CD4-positive, alpha-beta T cell treated with Interleukin-10 for 1 hour (primary cell): ENCODE data around the gene OSBPL5.

Experiments used
- DNase-seq: peaks from one replicate; pipeline ENCODE4 v3.0.0-alpha.2; 2020

The OSBPL5 gene

DNA sequence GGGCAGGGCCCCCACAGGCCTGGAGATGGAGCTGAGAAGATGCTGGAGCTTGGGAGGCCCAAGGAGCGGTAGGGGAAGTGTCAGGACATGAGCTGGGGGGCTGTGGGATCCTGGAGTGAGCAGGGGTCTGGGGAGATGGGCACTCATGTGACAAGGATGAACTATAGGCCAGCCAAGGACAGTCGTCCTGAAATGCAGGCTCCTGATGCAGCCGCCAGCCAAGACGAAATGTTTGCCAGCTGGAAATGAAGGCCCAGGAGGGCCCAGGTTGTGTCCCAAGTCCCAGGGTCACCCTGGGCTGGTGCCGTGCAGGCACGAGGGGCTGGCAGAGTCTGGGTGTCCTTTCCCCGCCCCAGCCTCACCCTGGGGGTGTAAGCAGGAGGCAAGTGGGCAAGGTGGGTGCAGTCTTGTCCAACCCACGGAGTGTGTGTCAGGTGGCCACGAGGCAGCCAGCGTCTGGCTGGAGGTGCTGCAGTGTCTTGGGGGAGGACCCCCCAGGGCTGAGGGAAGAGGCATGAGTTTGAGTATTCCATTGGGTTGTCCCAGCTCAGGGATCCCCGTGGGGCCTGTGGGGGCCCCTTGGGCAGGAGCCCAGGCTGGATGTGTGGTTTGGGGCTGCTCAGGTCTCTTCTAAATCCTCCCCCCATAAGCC lies 32.1 kb upstream of the OSBPL5 start:
- DNase-seq: no peak

DNA sequence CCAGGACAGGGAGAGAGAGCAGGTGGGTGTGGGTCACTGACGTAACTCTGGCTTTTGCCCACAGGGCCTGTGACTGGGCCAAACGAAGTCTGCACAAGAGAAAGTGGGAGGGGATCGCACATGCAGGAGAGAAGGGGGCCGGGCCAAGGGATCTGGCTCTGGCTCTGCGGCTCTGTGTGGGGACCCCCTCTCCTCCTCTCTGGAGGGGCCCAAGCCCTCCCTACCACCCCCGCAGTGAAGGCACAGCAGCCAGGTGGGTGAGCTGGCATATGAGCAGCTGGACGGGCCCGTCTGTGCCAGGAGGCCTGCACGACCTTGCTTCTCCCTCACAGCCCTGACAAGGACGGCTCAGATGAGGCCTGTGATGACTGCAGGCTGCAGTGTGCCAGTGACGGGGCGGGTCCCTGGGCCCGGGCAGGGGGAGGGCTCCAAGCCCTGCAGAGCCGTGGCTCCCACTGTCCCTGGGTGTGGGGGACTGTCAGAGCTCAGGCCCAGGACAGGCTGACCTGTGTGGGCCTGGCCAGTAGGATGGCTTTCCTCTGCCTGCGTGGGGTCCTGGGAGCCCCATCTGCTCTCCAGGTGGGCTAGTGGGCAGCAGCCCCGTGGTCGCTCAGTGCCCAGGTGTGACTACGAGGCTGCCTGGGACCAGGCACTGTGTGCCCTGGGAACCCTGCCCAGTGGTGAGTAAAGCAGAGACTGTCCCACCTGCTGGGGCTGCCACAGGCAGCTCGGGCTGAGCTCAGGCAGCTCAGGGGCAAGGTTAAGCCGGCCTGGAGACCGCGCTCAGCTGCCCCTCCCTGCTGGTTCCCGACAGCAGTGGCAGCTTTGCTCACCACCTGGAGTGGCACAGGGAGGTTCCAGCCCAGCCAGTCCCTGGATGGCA lies 31.3 kb upstream of the OSBPL5 start:
- no peak for DNase-seq

DNA sequence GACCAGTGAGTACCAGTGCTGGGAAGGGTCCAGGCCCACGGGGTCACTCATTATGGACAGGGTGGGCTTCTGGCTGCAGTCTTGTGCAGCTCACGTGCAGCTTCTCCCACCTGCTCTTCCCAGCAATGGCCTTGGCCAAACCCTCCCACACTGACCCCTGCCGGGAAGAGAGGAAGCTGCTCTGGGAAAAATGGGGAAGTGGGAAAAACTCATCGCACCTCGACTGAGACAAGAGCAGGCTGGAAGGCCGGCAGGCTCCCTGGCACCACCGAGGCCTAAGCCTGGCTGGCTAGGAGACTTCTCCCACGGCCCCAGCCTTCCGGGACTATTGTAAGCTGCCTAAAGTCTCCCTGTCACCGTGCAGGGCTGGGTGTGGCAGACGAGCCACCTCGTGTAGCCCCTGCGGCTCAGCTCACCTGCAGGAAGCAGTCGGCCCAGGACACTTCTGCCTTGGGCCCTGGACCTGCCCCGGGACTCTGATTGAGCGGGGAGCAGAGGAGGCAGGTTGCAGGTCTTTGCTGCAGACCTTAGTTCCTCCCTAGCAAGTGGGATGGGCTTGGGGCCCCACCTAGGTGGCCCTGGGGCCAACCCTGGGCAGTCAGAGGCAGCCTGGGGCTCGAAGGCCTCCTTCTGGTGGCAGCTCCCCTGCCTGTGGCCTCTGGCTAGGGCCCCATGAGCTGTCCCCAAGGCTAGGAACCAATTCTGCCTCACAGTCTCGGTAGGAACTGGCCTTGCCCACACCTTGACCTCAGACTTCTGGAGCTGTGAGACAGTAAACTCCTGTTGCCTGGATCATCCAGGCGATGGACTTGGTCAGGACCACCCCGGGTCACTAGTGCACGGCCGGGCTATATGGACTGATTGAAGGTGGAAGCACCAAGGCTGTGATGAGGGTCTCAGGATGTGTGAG lies 30.4 kb upstream of the OSBPL5 start:
- DNase-seq: no peak

DNA sequence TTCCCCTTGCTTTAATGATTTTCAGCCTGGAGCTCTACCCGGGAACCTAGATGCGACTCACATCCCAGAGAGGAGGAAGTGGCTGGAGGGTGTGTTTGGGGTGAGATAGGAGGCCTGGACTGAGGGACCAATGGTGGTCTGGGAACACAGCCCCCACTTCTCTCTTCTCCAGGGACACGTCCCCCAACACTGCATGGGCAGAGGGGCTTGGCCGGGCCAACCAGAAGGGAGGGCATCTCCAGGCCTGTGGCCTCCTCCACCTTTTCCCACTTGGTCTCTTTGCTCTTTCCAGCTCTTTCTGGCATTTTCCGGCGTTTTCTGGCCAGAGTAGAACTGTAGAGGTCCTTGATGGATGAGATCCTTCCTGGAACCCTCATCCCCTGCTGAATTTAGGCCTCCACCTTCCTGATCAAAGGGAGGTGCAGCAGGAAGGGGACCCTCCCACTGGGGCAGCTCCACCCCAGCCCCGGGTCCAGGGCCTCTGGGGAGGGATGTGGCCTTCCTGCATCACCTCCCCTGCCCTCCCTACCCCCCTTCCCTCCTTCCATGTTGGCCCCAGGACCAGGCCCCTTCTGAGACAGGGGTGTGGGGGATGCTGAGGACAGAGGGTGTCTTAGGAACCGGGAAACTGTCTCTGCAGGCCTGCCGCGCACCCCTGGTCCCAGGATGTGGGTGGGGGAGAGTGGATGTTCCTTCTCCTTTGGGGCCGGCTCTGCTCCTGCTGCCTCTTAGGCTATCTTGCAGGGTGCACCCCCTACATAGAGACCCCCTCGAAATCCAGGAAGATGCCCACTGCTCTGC lies 29.1 kb upstream of the OSBPL5 start:
- no peak for DNase-seq

DNA sequence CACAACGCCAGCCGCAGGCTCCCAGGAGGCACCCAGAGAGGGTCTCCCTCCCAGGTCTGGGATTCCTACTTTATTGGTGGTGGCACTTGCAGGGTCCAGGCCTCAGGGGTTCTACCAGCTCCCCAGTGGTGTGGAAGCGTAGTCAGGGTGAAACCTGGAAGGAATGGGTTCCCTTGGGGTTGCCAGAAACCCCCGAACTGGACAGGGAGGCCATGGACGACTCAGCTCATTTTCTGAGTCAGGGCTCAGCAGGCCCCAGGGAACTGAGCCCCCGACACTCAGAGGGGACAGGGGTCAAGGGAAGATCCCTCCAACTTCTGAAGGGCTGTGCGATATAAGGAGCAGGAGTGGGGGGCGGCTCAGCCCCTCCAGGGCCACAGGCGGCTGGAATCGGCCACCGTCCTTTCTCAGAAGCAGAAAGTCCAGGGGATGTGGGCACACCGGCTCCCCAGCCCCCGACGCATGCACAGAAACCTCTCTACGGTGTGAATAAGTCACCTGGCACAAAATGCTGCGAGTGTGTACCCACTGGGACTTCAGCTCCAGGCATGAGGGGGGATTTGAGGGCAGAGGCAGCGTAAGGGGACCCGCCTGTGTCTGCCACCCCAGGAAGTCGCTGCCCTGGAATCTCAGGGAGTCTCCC lies 28.4 kb upstream of the OSBPL5 start:
- no peak for DNase-seq

DNA sequence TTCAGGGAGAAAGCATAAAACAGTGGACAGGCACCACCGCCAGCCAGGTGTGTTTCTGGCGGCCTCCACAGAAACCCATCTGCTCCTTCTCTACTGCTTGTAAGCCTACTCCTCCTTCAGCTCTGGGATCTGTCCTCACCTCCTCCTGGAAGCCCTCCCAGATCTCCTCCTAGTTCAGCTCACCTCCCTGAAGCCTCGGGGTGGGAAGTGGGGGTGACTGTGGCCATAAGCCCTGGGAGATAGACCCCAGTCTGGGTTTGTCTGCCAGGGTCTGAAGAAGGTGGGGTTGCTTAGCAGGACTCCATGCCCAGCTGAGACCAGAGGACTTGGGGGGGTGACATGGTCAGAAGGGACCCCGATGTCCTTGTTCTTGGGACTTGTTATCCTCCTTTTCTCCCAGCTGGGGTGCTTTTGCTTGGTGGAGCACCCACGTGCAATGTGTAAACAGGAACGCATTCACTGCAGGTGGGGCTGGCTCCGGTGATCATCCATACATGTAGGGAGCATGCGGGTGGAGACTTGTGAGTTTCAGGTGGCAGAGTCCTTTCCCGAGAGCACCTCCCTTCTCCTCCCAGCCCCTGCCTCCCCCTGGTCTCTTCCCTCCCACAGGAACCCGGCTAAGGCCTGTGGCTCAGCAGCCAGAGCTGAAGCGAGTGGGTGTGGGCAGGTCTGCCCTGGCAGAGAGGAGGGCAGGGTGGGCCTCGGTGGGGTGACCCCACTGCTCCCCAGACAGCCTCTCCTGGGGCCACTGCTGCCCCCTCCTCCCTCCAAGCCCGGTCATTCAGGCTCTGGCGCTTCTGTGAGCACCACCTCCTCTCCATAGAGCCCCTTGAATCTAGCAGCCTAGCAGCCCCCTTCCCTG lies 27.6 kb upstream of the OSBPL5 start:
- no peak for DNase-seq

DNA sequence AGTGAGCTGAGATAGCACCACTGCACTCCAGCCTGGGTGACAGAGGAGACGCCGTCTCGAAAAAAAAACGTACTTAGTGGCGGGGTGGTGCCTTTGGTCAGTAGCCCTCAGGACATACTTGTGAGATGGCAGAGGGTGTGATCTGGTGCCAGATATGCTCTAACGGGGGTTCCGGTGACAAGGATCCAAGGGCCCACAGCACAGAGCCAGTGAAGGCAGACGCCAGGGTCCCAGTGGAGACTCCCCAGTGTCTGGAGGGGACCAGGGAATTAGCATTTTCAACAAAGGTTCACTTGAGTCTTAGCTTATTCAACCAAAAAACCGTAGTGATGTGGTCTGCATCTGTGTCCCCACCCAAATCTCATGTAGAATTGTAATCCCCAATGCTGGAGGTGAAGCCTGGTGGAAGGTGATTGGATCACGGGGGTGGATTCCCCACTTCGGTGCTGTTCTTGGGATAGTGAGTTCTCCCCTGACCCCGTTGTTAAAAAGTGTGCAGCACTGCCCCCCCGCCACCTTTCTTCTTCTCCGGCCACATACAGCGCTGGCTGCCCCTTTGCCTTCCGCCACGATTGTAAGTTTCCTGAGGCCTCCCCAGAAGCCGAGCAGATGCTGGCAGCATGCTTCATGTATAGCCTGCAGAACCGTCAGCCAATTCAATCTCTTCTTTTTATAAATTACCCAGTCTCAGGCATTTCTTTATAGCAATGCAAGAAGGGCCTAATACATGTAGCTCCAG lies 26.6 kb upstream of the OSBPL5 start:
- DNase-seq: no peak

DNA sequence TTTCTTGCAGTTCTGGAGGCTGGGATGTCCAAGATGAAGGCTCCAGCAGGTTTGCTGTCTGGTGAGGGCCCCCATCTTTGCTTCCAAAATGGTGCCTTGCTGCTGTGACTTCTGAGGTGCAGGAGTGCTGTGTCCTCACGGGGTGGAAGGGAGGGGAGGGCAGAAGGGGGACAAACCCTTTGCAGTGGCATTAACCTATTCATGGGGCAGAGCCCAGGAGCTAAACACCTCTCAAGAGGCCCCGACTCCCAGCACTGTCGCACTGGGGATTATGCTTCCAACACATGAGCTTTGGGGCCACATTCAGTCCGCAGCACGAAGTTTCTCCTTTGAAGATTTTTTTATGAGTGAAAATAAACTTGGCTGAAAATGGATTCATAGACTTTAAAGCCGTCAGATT lies 25.5 kb upstream of the OSBPL5 start:
- no peak for DNase-seq

DNA sequence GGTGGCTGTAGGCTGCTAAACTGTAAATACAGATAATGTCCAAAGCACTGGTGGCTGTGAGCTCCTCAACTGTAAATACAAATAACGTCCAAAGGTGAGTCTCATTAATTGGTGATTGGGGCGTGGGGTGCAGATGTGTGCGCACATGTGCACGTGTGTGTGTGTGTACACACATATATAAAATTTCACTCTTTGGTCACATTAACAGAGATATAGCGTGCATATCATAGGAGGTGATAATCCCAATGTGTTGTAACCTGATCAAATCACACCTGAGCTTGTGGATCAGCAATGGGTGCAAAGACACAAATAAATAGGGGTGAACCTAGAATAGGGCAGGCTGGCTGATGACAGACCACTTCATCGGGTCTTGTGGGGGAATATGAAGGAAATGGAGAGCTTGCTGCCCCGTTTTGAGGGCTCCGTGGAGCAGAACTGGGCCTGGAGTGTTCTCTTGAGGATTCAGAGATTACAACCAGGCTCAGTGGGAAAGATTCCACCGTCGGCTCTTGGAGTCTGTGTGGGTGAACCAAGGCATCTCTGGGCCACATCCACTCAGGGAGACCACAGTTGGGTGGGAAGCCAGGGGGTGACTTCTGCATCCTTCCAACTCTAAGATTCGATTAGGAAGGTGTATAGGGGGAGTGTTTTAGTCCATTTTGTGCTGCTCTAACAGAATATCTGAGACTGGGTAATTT lies 24.9 kb upstream of the OSBPL5 start:
- DNase-seq: no peak

DNA sequence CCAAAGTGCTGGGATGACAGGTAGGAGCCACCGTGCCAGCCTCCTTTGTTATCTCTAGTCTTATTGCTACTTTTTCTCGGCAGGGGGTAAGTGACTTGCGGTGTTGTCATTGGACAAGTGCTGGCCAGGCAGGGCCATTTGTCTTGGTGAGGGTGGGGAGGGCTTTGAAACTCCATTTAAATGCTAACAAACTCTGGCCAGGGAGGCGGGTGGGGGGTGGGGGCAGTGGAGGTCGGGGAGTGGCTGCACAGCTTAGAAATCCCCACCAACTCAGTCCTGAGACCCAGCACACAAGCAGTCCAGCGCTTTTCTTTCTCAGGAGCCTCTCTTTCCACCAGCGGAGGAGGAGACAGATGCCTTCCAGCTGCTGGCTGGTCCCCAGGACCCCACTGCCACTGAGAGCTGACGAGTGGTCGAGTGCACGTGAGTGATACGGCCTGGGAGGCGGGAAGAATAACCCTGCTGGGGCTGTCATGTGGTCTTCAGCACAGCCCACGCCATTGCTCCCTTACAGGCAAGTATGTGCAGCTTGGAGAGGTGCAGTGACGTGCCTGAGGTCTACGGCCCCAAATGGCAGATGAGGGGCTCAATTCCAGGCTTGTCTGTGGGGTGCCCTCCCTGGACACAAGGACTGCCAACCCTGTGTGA lies 24.2 kb upstream of the OSBPL5 start:
- DNase-seq: no peak

DNA sequence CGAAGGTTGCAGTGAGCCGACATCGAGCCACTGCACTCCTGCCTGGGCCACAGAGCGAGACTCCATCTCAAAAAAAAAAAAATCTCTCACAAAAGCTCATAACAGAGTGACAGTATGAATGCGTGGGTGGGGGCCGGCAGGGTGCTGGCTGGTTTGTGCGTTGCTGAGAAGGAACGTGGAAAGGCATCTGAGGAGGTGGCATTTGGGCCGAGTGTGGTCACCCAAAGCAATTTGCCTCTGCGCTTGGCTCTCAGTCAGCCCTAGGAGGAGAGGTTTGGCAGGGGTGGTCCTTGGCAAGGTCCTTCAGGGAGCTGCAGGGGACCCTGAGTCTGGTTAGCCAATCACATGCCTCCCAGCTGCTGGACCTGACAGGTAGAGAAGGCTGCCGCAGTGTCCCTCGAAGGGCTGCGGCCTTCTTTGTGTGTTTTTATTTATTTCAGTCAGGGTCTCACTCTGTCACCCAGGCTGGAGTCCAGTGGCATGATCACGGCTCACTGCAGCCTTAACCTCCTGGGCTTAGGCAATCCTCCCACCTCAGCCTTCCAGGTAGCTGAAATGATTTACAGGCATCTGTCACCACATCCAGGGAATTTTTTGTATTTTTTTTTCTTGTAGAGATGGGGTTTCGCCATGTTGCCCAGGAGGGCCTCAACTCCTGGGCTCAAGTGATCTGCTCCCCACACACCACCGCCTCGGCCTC lies 23.5 kb upstream of the OSBPL5 start:
- no peak for DNase-seq

DNA sequence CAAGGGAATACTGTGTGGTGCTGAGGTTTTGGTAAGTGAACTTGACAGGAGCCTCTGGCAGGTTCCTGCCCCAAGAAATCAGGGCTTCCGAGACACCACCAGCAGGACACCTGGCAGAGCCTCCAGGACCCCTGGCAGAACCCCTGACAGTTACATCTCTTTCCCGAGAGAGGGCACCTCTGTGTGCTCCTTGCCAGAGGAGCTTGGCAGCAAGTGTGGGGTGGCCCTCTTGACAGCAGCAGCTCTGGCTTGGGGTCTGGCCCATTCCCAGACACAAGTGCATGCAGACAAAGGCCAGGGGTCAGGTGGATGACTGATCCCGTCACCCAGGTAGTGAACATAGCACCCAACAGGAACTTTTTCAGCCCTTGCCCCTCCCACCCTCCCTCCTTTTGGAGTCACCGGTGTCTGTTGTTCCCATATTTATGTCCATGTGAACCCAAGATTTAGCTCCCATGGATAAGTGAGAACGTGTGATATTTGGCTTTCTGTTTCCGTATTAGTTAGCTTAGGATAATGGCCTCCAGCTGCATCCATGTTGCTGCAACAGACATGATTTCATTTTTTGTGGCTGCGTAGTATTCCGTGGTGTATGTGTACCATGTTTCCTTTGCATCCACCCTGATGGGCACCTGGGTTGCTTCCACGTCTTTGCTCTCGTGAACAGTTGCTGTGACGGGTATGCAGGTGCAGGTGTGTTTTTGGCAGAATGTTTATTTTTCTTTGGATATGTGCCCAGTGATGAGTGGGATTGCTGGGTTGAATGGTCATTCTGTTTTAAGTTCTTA lies 21.2 kb upstream of the OSBPL5 start:
- DNase-seq: no peak

DNA sequence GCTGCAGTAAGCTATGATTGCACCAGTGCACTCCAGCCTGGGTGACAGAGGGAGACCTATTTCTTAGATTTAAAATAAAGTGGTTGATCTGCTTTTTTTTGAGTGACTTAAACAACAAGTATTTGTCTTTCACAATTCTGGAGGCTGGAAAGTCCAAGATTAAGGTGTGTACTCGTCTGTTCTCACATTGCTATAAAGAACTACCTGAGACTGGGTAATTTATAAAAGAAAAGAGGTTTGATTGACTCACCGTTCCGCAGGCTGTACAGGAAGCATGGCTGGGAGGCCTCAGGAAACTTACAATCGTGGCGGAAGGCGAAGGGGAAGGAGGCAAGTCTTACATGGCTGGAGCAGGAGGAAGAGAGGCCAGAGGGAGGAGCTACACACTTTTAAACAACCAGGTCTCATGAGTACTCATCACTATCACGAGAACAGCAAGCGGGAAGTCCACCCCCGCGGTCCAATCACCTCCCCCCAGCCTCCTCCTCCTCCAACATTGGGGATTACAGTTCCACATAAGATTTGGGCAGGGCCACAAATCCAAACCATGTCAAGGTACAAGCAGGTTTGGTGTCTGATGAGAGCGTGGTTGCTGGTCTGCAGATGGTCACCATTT lies 19.7 kb upstream of the OSBPL5 start:
- DNase-seq: no peak

DNA sequence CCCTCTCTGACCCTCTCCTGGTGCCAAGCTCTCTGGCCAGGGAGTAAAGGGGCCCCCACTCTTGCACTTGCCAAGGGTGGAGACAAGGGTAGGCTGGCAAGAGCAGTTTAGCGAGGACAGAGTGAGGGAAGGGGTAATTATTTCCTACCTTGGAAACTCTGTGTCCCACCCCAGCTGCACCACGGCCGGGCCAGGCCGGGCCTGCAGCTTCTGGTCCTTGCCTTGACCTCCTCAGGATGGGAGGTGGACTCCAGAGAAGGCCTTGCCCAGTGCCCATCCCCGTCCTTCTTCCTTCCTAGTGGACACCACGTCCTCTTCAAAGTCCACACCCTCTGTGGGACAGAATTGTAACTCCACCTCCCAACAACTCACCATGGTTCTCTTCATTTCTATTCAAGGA lies 18.4 kb upstream of the OSBPL5 start:
- no peak for DNase-seq

DNA sequence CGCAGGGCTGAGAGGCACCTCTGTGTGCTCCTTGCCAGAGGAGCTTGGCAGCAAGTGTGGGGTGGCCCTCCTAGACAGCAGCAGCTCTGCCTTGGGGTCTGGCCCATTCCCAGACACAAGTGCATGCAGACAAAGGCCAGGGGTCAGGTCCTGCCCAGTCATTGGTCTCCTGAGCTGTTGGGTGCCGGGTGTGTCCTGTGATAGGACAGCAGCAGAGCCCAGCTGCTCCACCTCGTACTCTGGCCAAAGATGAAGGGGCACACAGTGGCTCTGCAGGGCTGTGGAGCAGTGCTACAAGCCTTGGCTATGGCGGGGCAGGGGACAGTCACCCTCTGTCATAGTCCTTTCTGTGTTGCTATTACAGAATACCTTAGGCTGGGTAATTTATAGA lies 17.3 kb upstream of the OSBPL5 start:
- no peak for DNase-seq

DNA sequence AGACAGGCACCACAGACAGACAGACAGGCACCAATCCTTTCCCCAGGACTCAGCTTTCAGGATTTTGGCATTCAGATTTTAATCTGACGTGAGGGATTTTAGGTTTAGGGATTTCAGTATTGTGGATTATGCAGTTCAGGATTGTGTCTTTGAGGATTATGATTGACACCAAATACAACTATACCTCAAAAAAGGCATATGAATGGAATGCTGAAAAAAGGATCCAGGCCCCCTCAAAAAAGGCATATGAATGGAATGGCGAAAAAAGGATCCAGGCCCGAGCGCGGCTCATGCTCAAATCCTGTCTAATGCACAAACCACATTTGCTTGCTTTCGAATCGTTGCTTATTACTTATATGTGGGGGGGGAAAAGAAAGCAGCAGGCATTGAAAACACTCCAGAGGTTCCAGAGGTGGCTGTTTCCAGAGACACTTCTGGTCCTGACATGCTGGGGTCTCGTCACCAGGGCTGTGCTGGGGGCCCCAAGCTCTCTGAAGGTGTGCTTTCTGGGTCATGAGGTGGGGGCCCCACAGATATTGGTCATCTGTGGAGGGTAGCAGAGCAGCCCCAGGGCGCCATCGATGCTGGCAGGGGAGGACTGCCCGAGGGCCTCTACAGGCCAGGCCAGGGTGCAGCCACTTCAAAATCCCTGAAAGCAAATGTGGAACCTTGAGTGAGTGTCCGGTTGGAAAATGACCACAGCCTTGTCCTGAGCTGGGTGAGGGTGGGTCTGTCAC lies 16.8 kb upstream of the OSBPL5 start:
- DNase-seq: no peak
